ENCODE data around the gene WDR12.
"Not testable (repeated sequence)": the region's sequence is repeated elsewhere in the genome, so short reads cannot be mapped to it uniquely, and the experiment has no call there.

Gene WDR12

GRCh38 chr2:202911512-202912341 is at the start of gene WDR12, which contains the start of gene CARF:
Gene WDR12 (minus strand): TSS chr2:202911673. CDS start chr2:202911476, 197 bp downstream.
Gene CARF (plus strand): TSS chr2:202912275. CDS start chr2:202941903, 29,628 bp downstream.
- no peaks in the 10 kb centered on the region for H3K27me3 ChIP-seq (replicated peaks)
- no peak for TF ChIP-seq CTCF (IDR thresholded peaks at IDR 0.05; ENCODE audit: low read depth, low read length, missing control alignments)
- H3K36me3 ChIP-seq (replicated peaks), result no peaks in the 10 kb centered on the region
- DNase-seq, result peak; percentile 97
- H3K4me3 ChIP-seq (ENCODE audit: low read depth, low read length), result peak within 1 kb of the TSS; percentile 99
- peak within 1 kb of the TSS; percentile 86 for H3K27ac ChIP-seq
- in situ Hi-C loops (cut with HindIII; ENCODE audit: low pct_ligation_motif_present, low sequenced_read_pairs), result no loop called here

GRCh38 chr2:202960524-202960923 is 49.1 kb upstream of the WDR12 start:
- no peaks in the 10 kb centered on the region for H3K27me3 ChIP-seq (replicated peaks)
- no peak for TF ChIP-seq CTCF (IDR thresholded peaks at IDR 0.05; ENCODE audit: low read depth, low read length, missing control alignments)
- no peak for DNase-seq
- in situ Hi-C loops (cut with HindIII; ENCODE audit: low pct_ligation_motif_present, low sequenced_read_pairs), result no loop called here
- H3K4me3 ChIP-seq (ENCODE audit: low read depth, low read length), result no peak overlapping the region
- H3K36me3 ChIP-seq (replicated peaks), result no peaks in the 10 kb centered on the region
- no peak overlapping the region for H3K27ac ChIP-seq

GRCh38 chr2:202950592-202950991 is 39.1 kb upstream of the WDR12 start:
- in situ Hi-C loops (cut with HindIII; ENCODE audit: low pct_ligation_motif_present, low sequenced_read_pairs), result no loop called here
- no peaks in the 10 kb centered on the region for H3K36me3 ChIP-seq (replicated peaks)
- TF ChIP-seq CTCF (IDR thresholded peaks at IDR 0.05; ENCODE audit: low read depth, low read length, missing control alignments), result no peak
- H3K27ac ChIP-seq, result no peak overlapping the region
- no peaks in the 10 kb centered on the region for H3K27me3 ChIP-seq (replicated peaks)
- no peak for DNase-seq
- no peak overlapping the region for H3K4me3 ChIP-seq (ENCODE audit: low read depth, low read length)

GRCh38 chr2:202949333-202949732 is 37.9 kb upstream of the WDR12 start:
- H3K27me3 ChIP-seq (replicated peaks); H3K4me3 ChIP-seq (ENCODE audit: low read depth, low read length); H3K27ac ChIP-seq; in situ Hi-C loops (cut with HindIII; ENCODE audit: low pct_ligation_motif_present, low sequenced_read_pairs); H3K36me3 ChIP-seq (replicated peaks); DNase-seq: not testable (repeated sequence)

- no peak for DNase-seq
- Histone ChIP-seq H3K27me3 (replicated peaks) (no peaks in the 10 kb centered on the region), H3K27ac (no peak overlapping the region), H3K4me3 (ENCODE audit: low read depth, low read length) (no peak overlapping the region), H3K36me3 (replicated peaks) (no peaks in the 10 kb centered on the region)
- TF ChIP-seq CTCF (IDR thresholded peaks at IDR 0.05; ENCODE audit: low read depth, low read length, missing control alignments), result no peak
- in situ Hi-C loops (cut with HindIII; ENCODE audit: low pct_ligation_motif_present, low sequenced_read_pairs), result no loop called here
Measured at GRCh38 chr2:202945497-202945896, 34.0 kb upstream of the WDR12 start.

- no peaks in the 10 kb centered on the region for H3K27me3 ChIP-seq (replicated peaks)
- no peak overlapping the region for H3K27ac ChIP-seq
- in situ Hi-C loops (cut with HindIII; ENCODE audit: low pct_ligation_motif_present, low sequenced_read_pairs), result no loop called here
- TF ChIP-seq CTCF (IDR thresholded peaks at IDR 0.05; ENCODE audit: low read depth, low read length, missing control alignments), result no peak
- H3K4me3 ChIP-seq (ENCODE audit: low read depth, low read length), result no peak overlapping the region
- DNase-seq, result no peak
- no peaks in the 10 kb centered on the region for H3K36me3 ChIP-seq (replicated peaks)
Measured at GRCh38 chr2:202944816-202945215, 33.3 kb upstream of the WDR12 start.

All from brain microvascular endothelial cell (primary cell).